Upper lobe of right lung (tissue), 1 donor: ENCODE data around the gene SOX4. TPM values are rescaled to one million over a fixed set of nuclear protein-coding genes. Genes with fewer than 3 reads are reported as not detected.

ENCODE experiments used
- ATAC-seq: fragments of 200-7000 bp; cut with Tn5 transposase; one replicate; pipeline ENCODE4 v1.9.1; 2020; ENCODE audit warnings: mild to moderate bottlenecking, moderate library complexity
- DNase-seq: peaks from one replicate; pipeline ENCODE4 v3.0.0-alpha.2; 2020
- H3K27ac ChIP-seq: fragments of 200-600 bp; one replicate; pipeline ENCODE4 v1.8.0; 2022
- H3K27me3 ChIP-seq: fragments of 200-600 bp; one replicate; pipeline ENCODE4 v1.8.0; 2022; ENCODE audit warnings: mild to moderate bottlenecking
- H3K36me3 ChIP-seq: fragments of 200-600 bp; one replicate; pipeline ENCODE4 v1.8.0; 2022
- H3K4me1 ChIP-seq: fragments of 200-600 bp; one replicate; pipeline ENCODE4 v1.8.0; 2022
- H3K4me3 ChIP-seq: fragments of 200-600 bp; one replicate; pipeline ENCODE4 v1.8.0; 2022; ENCODE audit warnings: mild to moderate bottlenecking
- H3K9me3 ChIP-seq: fragments of 200-600 bp; one replicate; pipeline ENCODE4 v1.8.0; 2022
- intact Hi-C: fragments of 100-400 bp; cut with DNase I; formaldehyde crosslinking; loops from one replicate; pipeline ENCODE4 v1.11.0; 2022
- total RNA-seq: library from RNA; stranded (reverse); fragmentation: NEBNext Ultra II Directional; extraction: Animal tissue kit (Norgen Biotek cat#: 25700); gene quantifications from one replicate; pipeline ENCODE4 v1.2.1, GENCODE V29; 2021
- TF ChIP-seq, protein P1 (sequence below): fragments of 200-600 bp; IDR thresholded peaks from one replicate; pipeline ENCODE4 v1.8.0; 2022; ENCODE audit warnings: antibody characterized with exemption
- donor health status: DM: no; HTN: yes; CAD: no; lungs with severe emphysema.

SOX4 gene
- total RNA-seq, 1 donor from 2014 or later = 20.0 TPM

DNA sequence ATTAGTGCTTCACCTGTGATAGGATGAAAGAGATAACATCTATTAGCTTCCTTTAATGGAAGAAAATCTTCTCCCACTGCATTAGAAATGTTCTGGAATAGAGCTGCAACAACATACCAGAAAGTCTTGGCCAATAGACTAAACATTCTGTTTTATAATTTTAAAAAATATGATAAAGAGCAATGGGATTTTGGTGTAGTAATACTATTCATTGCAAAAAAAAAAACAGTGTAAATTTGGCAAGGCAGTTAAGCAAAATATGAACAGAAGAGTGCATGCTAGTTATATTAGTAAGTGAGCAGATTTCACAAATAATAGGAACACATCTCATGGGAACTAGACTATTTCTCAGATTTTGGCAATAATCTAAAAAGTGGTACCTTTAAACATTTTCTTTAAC lies 43.3 kb downstream of the SOX4 start:
- Histone ChIP-seq H3K4me3 (no peak overlapping the region), H3K27ac (no peak overlapping the region), H3K9me3 (no peaks in the 10 kb centered on the region), H3K4me1 (no peaks in the 10 kb centered on the region), H3K36me3 (no peaks in the 10 kb centered on the region), H3K27me3 (no peaks in the 10 kb centered on the region)
- ATAC-seq = no peak
- intact Hi-C loops = no loop called here
- TF ChIP-seq, protein P1, sequence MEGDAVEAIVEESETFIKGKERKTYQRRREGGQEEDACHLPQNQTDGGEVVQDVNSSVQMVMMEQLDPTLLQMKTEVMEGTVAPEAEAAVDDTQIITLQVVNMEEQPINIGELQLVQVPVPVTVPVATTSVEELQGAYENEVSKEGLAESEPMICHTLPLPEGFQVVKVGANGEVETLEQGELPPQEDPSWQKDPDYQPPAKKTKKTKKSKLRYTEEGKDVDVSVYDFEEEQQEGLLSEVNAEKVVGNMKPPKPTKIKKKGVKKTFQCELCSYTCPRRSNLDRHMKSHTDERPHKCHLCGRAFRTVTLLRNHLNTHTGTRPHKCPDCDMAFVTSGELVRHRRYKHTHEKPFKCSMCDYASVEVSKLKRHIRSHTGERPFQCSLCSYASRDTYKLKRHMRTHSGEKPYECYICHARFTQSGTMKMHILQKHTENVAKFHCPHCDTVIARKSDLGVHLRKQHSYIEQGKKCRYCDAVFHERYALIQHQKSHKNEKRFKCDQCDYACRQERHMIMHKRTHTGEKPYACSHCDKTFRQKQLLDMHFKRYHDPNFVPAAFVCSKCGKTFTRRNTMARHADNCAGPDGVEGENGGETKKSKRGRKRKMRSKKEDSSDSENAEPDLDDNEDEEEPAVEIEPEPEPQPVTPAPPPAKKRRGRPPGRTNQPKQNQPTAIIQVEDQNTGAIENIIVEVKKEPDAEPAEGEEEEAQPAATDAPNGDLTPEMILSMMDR = no peak
- DNase-seq = no peak

DNA sequence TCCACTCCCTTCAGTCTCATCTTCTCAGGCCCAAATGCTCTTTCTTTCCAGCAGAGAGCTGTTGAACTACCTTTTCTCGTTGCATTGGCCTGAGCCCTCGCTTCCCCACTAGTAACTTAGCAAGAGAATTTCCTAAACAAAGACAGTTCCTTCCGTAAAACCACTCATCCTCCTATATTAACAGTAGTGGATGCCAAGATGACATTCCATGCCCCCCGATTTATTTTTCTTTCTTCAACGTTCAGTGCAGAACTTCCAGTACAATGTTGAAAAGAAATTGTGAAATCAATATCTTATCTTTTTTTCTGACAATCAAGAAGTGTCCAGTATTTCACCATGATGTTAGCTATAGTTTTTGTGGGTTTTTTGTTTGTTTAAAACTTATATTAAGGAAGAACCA lies 45.8 kb downstream of the SOX4 start:
- Histone ChIP-seq H3K4me3 (no peak overlapping the region), H3K4me1 (no peaks in the 10 kb centered on the region), H3K27ac (no peak overlapping the region), H3K27me3 (no peaks in the 10 kb centered on the region), H3K36me3 (no peaks in the 10 kb centered on the region), H3K9me3 (no peaks in the 10 kb centered on the region)
- TF ChIP-seq, protein P1 = no peak
- intact Hi-C loops = no loop called here
- DNase-seq = no peak
- no peak for ATAC-seq
